ENCODE measurements around the gene FRMD4B. TPM values are rescaled to one million over a fixed set of nuclear protein-coding genes. Genes with fewer than 3 reads are reported as not detected.

FRMD4B gene
- polyA plus RNA-seq, 3 donors: 13.2 to 21.0 (median 19.6) TPM

DNA sequence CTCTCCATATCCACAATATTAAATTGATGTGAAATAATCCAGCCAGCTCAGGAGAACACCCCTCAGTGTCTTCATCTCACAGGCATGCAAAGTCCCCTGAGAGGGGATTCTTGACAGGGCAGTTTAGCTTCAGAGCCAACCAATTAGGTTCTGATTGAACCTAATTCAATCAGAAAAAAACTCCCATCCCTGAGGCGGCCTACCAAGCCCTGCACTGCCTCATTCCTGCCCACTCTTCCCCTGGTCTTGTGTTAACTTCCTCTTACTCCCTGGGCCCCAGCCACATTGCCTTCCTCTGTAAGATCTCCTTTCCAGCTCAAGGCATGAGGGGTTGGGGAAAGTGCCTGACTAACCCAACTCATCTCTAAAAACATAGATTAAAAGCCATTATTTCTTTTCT lies 46.1 kb downstream of the FRMD4B start:
- peaks cover 0 to 5% (median 0%) of the 10 kb centered on the region in 7 donors for H3K9me3 Mint-ChIP-seq
- H3K27ac Mint-ChIP-seq: peak overlapping the region; percentile 27 to 80 (median 67)
- H3K27me3 ChIP-seq (ENCODE audit: control insufficient read depth in 2 of 2, insufficient read depth in 2 of 2, low read length in 2 of 2): no peaks in the 10 kb centered on the region
- H3K4me1 Mint-ChIP-seq: peaks cover 29% of the 10 kb centered on the region
- H3K4me3 Mint-ChIP-seq: no peak overlapping the region
- no peaks in the 10 kb centered on the region for H3K9me3 ChIP-seq (replicated peaks in 1 of 2; ENCODE audit: control insufficient read depth in 1 of 2, insufficient read depth in 1 of 2, low read length in 2 of 2)
- H4K20me1 ChIP-seq (ENCODE audit: insufficient read depth, low read length): peaks cover 28% of the 10 kb centered on the region
- TF ChIP-seq, protein P1, sequence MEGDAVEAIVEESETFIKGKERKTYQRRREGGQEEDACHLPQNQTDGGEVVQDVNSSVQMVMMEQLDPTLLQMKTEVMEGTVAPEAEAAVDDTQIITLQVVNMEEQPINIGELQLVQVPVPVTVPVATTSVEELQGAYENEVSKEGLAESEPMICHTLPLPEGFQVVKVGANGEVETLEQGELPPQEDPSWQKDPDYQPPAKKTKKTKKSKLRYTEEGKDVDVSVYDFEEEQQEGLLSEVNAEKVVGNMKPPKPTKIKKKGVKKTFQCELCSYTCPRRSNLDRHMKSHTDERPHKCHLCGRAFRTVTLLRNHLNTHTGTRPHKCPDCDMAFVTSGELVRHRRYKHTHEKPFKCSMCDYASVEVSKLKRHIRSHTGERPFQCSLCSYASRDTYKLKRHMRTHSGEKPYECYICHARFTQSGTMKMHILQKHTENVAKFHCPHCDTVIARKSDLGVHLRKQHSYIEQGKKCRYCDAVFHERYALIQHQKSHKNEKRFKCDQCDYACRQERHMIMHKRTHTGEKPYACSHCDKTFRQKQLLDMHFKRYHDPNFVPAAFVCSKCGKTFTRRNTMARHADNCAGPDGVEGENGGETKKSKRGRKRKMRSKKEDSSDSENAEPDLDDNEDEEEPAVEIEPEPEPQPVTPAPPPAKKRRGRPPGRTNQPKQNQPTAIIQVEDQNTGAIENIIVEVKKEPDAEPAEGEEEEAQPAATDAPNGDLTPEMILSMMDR (IDR thresholded peaks at IDR 0.05): no peak
- H3K27me3 Mint-ChIP-seq (ENCODE audit: low read depth in 3 of 3): no peaks in the 10 kb centered on the region
- WGBS (ENCODE audit: insufficient coverage): 14% methylated on average over 1 of the region's 1 CpG
- DNase-seq: peak; percentile 47 to 60 (median 53)
- H2AFZ ChIP-seq (ENCODE audit: insufficient read depth, low read depth, low read length, poor library complexity, severe bottlenecking): no peak overlapping the region
- peaks cover 4% of the 10 kb centered on the region for H3K79me2 ChIP-seq (ENCODE audit: insufficient read depth, low read length)
- H3K4me2 ChIP-seq (replicated peaks; ENCODE audit: extremely low read depth, low read length, poor library complexity, severe bottlenecking): no peak overlapping the region
- H3K27ac ChIP-seq (ENCODE audit: low read depth in 1 of 2, low read length in 2 of 2): peak overlapping the region in 1 of 2 donors; percentile 18
- H3K9ac ChIP-seq (ENCODE audit: insufficient read depth, low read length, poor library complexity, severe bottlenecking): no peak overlapping the region
- no peak overlapping the region for H3K4me3 ChIP-seq (replicated peaks in 1 of 3; ENCODE audit: low read depth in 2 of 3, low read length in 3 of 3)
- H3K4me1 ChIP-seq (ENCODE audit: control insufficient read depth in 1 of 2, insufficient read depth in 2 of 2, low read length in 2 of 2): peaks cover 19 to 20% of the 10 kb centered on the region in 2 donors
- intact Hi-C loops (cut with micrococcal nuclease): no loop called here
- H3K36me3 ChIP-seq (replicated peaks in 1 of 2; ENCODE audit: control insufficient read depth in 1 of 2, insufficient read depth in 2 of 2, low read length in 2 of 2): no peaks in the 10 kb centered on the region
- H3K36me3 Mint-ChIP-seq: peaks cover 13 to 17% of the 10 kb centered on the region in 2 donors

DNA sequence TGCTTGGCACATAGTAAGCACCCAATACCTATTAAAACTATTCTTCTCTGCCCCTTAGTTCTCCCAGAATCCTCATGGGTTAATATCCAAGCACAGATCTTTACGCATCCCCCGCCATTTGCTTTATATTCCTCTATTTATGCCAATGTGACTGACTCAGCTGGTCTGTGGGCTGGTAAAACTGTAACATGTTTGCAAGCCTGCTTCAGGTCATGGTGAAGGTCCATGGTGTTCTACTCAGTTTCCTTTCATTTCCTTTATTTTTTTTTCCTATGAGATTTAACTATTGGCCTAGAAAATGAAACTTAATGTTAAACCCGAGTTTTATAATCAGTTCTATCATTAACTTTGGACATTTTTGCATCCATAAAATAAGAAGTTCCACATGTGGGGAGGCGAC lies 47.0 kb downstream of the FRMD4B start:
- intact Hi-C loops (cut with micrococcal nuclease): no loop called here
- peaks cover 4% of the 10 kb centered on the region for H3K79me2 ChIP-seq (ENCODE audit: insufficient read depth, low read length)
- Mint-ChIP-seq H3K9me3 (peaks cover 0 to 4% (median 0%) of the 10 kb centered on the region in 7 donors), H3K36me3 (peaks cover 16 to 22% of the 10 kb centered on the region in 2 donors), H3K27me3 (ENCODE audit: low read depth in 3 of 3) (no peaks in the 10 kb centered on the region), H3K4me1 (peaks cover 29% of the 10 kb centered on the region), H3K4me3 (no peak overlapping the region), H3K27ac (peak overlapping the region in 5 of 7 donors; percentile 13 to 78 (median 37))
- H2AFZ ChIP-seq (ENCODE audit: insufficient read depth, low read depth, low read length, poor library complexity, severe bottlenecking): no peak overlapping the region
- no peaks in the 10 kb centered on the region for H3K9me3 ChIP-seq (replicated peaks in 1 of 2; ENCODE audit: control insufficient read depth in 1 of 2, insufficient read depth in 1 of 2, low read length in 2 of 2)
- H3K4me1 ChIP-seq (ENCODE audit: control insufficient read depth in 1 of 2, insufficient read depth in 2 of 2, low read length in 2 of 2): peaks cover 19 to 20% of the 10 kb centered on the region in 2 donors
- peaks cover 28% of the 10 kb centered on the region for H4K20me1 ChIP-seq (ENCODE audit: insufficient read depth, low read length)
- TF ChIP-seq, protein P1 (IDR thresholded peaks at IDR 0.05): no peak
- 100% methylated on average over 1 of the region's 4 CpGs for WGBS (ENCODE audit: insufficient coverage)
- H3K4me2 ChIP-seq (replicated peaks; ENCODE audit: extremely low read depth, low read length, poor library complexity, severe bottlenecking): no peak overlapping the region
- no peak overlapping the region for H3K4me3 ChIP-seq (replicated peaks in 1 of 3; ENCODE audit: low read depth in 2 of 3, low read length in 3 of 3)
- no peak for DNase-seq
- H3K9ac ChIP-seq (ENCODE audit: insufficient read depth, low read length, poor library complexity, severe bottlenecking): no peak overlapping the region
- H3K36me3 ChIP-seq (replicated peaks in 1 of 2; ENCODE audit: control insufficient read depth in 1 of 2, insufficient read depth in 2 of 2, low read length in 2 of 2): no peaks in the 10 kb centered on the region
- H3K27me3 ChIP-seq (ENCODE audit: control insufficient read depth in 2 of 2, insufficient read depth in 2 of 2, low read length in 2 of 2): no peaks in the 10 kb centered on the region
- peak overlapping the region in 1 of 2 donors; percentile 28 for H3K27ac ChIP-seq (ENCODE audit: low read depth in 1 of 2, low read length in 2 of 2)
